Type B pancreatic cell (in vitro differentiated cells): ENCODE data around the gene SOCS7. TPM values are rescaled to one million over a fixed set of nuclear protein-coding genes. Genes with fewer than 3 reads are reported as not detected.

Experiments
- DNase-seq: peaks from one replicate; pipeline ENCODE4 v3.0.0; 2021; ENCODE audit warnings: mixed read lengths; ENCODE audit not compliant: unreplicated experiment; ENCODE audit errors: extremely low spot score
- H3K27ac Mint-ChIP-seq: 2 replicates; pipeline ENCODE4 v1.8.0; 2021; ENCODE audit warnings: mild to moderate bottlenecking, mixed read lengths
- H3K27me3 Mint-ChIP-seq: 2 replicates; pipeline ENCODE4 v1.8.0; 2021; ENCODE audit warnings: mixed read lengths
- H3K36me3 Mint-ChIP-seq: 2 replicates; pipeline ENCODE4 v1.8.0; 2021; ENCODE audit warnings: mixed read lengths
- H3K4me1 Mint-ChIP-seq: one replicate; pipeline ENCODE4 v1.8.0; 2021; ENCODE audit warnings: mixed read lengths; ENCODE audit not compliant: unreplicated experiment
- H3K4me3 Mint-ChIP-seq: 2 replicates; pipeline ENCODE4 v1.8.0; 2021; ENCODE audit warnings: mild to moderate bottlenecking, mixed read lengths
- H3K9me3 Mint-ChIP-seq: 2 replicates; pipeline ENCODE4 v1.8.0; 2021; ENCODE audit warnings: mixed read lengths
- CTCF ChIP-seq: fragments of 200-600 bp; sonication (generic); conservative IDR thresholded peaks from 2 replicates; pipeline ENCODE4 v1.5.0; 2021; ENCODE audit warnings: antibody characterized with exemption, mild to moderate bottlenecking
- total RNA-seq: library from RNA; stranded (reverse); gene quantifications from 2 replicates; pipeline ENCODE4 v1.2.1, GENCODE V29; 2021; ENCODE audit warnings: low replicate concordance

Gene SOCS7
- total RNA-seq, 1 donor from 2014 or later, result 25.8 TPM

- Mint-ChIP-seq H3K27ac (no peak overlapping the region), H3K9me3 (no peaks in the 10 kb centered on the region), H3K4me3 (no peak overlapping the region), H3K27me3 (peaks cover 14% of the 10 kb centered on the region), H3K4me1 (no peaks in the 10 kb centered on the region), H3K36me3 (no peaks in the 10 kb centered on the region)
- no peak for TF ChIP-seq CTCF
- no peak for DNase-seq
Measured at GRCh38 chr17:38332735-38333134, 18.9 kb upstream of the SOCS7 start.

GRCh38 chr17:38333635-38334295 is 17.9 kb upstream of the SOCS7 start:
- peak; percentile 75 for TF ChIP-seq CTCF
- H3K27me3 Mint-ChIP-seq, result peaks cover 15% of the 10 kb centered on the region
- no peak for DNase-seq
- no peaks in the 10 kb centered on the region for H3K9me3 Mint-ChIP-seq
- H3K4me3 Mint-ChIP-seq, result no peak overlapping the region
- no peaks in the 10 kb centered on the region for H3K36me3 Mint-ChIP-seq
- H3K27ac Mint-ChIP-seq, result no peak overlapping the region
- no peaks in the 10 kb centered on the region for H3K4me1 Mint-ChIP-seq

- H3K36me3 Mint-ChIP-seq, result no peaks in the 10 kb centered on the region
- DNase-seq, result no peak
- no peaks in the 10 kb centered on the region for H3K4me1 Mint-ChIP-seq
- H3K4me3 Mint-ChIP-seq, result no peak overlapping the region
- TF ChIP-seq CTCF, result no peak
- H3K27me3 Mint-ChIP-seq, result peaks cover 17% of the 10 kb centered on the region
- no peak overlapping the region for H3K27ac Mint-ChIP-seq
- H3K9me3 Mint-ChIP-seq, result no peaks in the 10 kb centered on the region
Measured at GRCh38 chr17:38334480-38335364, 16.9 kb upstream of the SOCS7 start.

- H3K27ac Mint-ChIP-seq, result no peak overlapping the region
- no peaks in the 10 kb centered on the region for H3K36me3 Mint-ChIP-seq
- peaks cover 6% of the 10 kb centered on the region for H3K4me1 Mint-ChIP-seq
- no peaks in the 10 kb centered on the region for H3K9me3 Mint-ChIP-seq
- peaks cover 22% of the 10 kb centered on the region for H3K27me3 Mint-ChIP-seq
- H3K4me3 Mint-ChIP-seq, result no peak overlapping the region
- no peak for DNase-seq
- TF ChIP-seq CTCF, result no peak
Measured at GRCh38 chr17:38336838-38337237, 14.8 kb upstream of the SOCS7 start.

GRCh38 chr17:38338053-38338452 is 13.6 kb upstream of the SOCS7 start:
- peaks cover 6% of the 10 kb centered on the region for H3K4me1 Mint-ChIP-seq

More at GRCh38 chr17:38338053-38338452, 13.6 kb upstream of the SOCS7 start:
- H3K4me3 Mint-ChIP-seq, result no peak overlapping the region
- DNase-seq, result no peak
- no peaks in the 10 kb centered on the region for H3K9me3 Mint-ChIP-seq
- no peaks in the 10 kb centered on the region for H3K36me3 Mint-ChIP-seq
- peaks cover 22% of the 10 kb centered on the region for H3K27me3 Mint-ChIP-seq
- no peak for TF ChIP-seq CTCF
- H3K27ac Mint-ChIP-seq, result no peak overlapping the region
